GM23338 (cell line): ENCODE results near the gene SRSF7. TPM values are rescaled to one million over a fixed set of nuclear protein-coding genes. Genes with fewer than 3 reads are reported as not detected.
"Not testable (repeated sequence)": the region's sequence is repeated elsewhere in the genome, so short reads cannot be mapped to it uniquely, and the experiment has no call there.

Experiments
- ATAC-seq: fragments of 200-7000 bp; cut with Tn5 transposase; 3 replicates; pipeline ENCODE4 v1.9.1; 2020
- DNase-seq: peaks from one replicate; pipeline ENCODE4 v3.0.0-alpha.2; 2015; ENCODE audit warnings: low spot score
- H2AFZ ChIP-seq: fragments of 200-600 bp; sonication (generic); 2 replicates; pipeline ENCODE4 v1.8.0; 2016; ENCODE audit warnings: antibody characterized with exemption, mild to moderate bottlenecking, moderate library complexity
- H3F3A ChIP-seq: fragments of 200-600 bp; sonication (generic); replicated peaks from 2 replicates; pipeline ENCODE4 v1.8.0; 2017; ENCODE audit warnings: antibody characterized with exemption, mixed run types, low read depth
- H3K27ac ChIP-seq: fragments of 200-600 bp; sonication (generic); 2 replicates; pipeline ENCODE4 v1.6.1; 2016; ENCODE audit warnings: low read depth
- H3K27me3 ChIP-seq: fragments of 200-600 bp; sonication (generic); 2 replicates; pipeline ENCODE4 v1.8.0; 2016; ENCODE audit warnings: mild to moderate bottlenecking, mixed run types, moderate library complexity; ENCODE audit not compliant: insufficient read depth
- H3K36me3 ChIP-seq: fragments of 200-600 bp; sonication (generic); 2 replicates; pipeline ENCODE4 v1.8.0; 2016; ENCODE audit warnings: mild to moderate bottlenecking; ENCODE audit not compliant: insufficient read depth
- H3K4me1 ChIP-seq: fragments of 200-600 bp; sonication (generic); 2 replicates; pipeline ENCODE4 v1.8.0; 2016; ENCODE audit warnings: mild to moderate bottlenecking, moderate library complexity; ENCODE audit not compliant: insufficient read depth
- H3K4me2 ChIP-seq: fragments of 200-600 bp; sonication (generic); 2 replicates; pipeline ENCODE4 v1.7.1; 2017; ENCODE audit warnings: mixed run types
- H3K4me3 ChIP-seq: fragments of 200-600 bp; sonication (generic); 2 replicates; pipeline ENCODE4 v1.6.1; 2016; ENCODE audit warnings: mixed run types
- H3K79me2 ChIP-seq: fragments of 200-600 bp; sonication (generic); replicated peaks from 2 replicates; pipeline ENCODE4 v1.8.0; 2017; ENCODE audit warnings: mild to moderate bottlenecking; ENCODE audit not compliant: insufficient read depth
- H3K9me2 ChIP-seq: fragments of 200-600 bp; sonication (generic); 2 replicates; pipeline ENCODE4 v1.8.0; 2017; ENCODE audit not compliant: insufficient read depth
- H4K20me1 ChIP-seq: fragments of 200-600 bp; sonication (generic); replicated peaks from 2 replicates; pipeline ENCODE4 v1.8.0; 2017; ENCODE audit warnings: mild to moderate bottlenecking; ENCODE audit not compliant: insufficient read depth
- H3K27ac Mint-ChIP-seq: 2 replicates; pipeline ENCODE4 v1.8.0; 2020; ENCODE audit warnings: inconsistent platforms, mild to moderate bottlenecking, moderate library complexity, mixed read lengths
- H3K27me3 Mint-ChIP-seq: 3 replicates; pipeline ENCODE4 v1.8.0; 2022; ENCODE audit warnings: low read depth, mild to moderate bottlenecking, moderate library complexity, mixed read lengths, inconsistent platforms; ENCODE audit not compliant: insufficient read depth, poor library complexity
- H3K36me3 Mint-ChIP-seq: 3 replicates; pipeline ENCODE4 v1.8.0; 2021; ENCODE audit warnings: low read depth, mild to moderate bottlenecking, inconsistent platforms, moderate library complexity, mixed read lengths
- H3K4me1 Mint-ChIP-seq: 3 replicates; pipeline ENCODE4 v1.8.0; 2020; ENCODE audit warnings: mild to moderate bottlenecking, inconsistent platforms, mixed read lengths
- H3K4me3 Mint-ChIP-seq: 3 replicates; pipeline ENCODE4 v1.8.0; 2021; ENCODE audit warnings: moderate library complexity, mild to moderate bottlenecking, inconsistent platforms, mixed read lengths
- H3K9me3 Mint-ChIP-seq: 3 replicates; pipeline ENCODE4 v1.8.0; 2020; ENCODE audit warnings: moderate library complexity, mild to moderate bottlenecking, inconsistent platforms, mixed read lengths
- CREB1 ChIP-seq: fragments of 250-450 bp; sonication (Bioruptor Pico); IDR thresholded peaks from 2 replicates; pipeline ENCODE4 v1.5.0; 2020; ENCODE audit warnings: low read depth, mild to moderate bottlenecking, moderate library complexity
- CTCF ChIP-seq, 2 experiments: fragments of 200-600 bp in 1 of 2; sonication (generic) in 1 of 2; conservative IDR thresholded peaks; 2 replicates each; pipeline versions ENCODE4 v1.5.1 to v1.6.1; 2016 to 2017; ENCODE audit warnings: antibody characterized with exemption in 2 of 2, low read depth in 2 of 2, mild to moderate bottlenecking in 2 of 2, moderate library complexity in 1 of 2
- REST ChIP-seq: IDR thresholded peaks from one replicate; pipeline ENCODE4 v1.6.1; 2018; ENCODE audit warnings: antibody characterized with exemption; ENCODE audit not compliant: unreplicated experiment
- ZNF114 ChIP-seq: fragments of 250-450 bp; sonication (Bioruptor Pico); IDR thresholded peaks from 2 replicates; pipeline ENCODE4 v1.5.0; 2020; ENCODE audit warnings: mild to moderate bottlenecking, moderate library complexity
- ZNF462 ChIP-seq: fragments of 250-450 bp; sonication (Bioruptor Pico); IDR thresholded peaks from 2 replicates; pipeline ENCODE4 v1.5.0; 2020; ENCODE audit warnings: mild to moderate bottlenecking, moderate library complexity
- polyA plus RNA-seq: library from polyadenylated mRNA; unstranded; fragments of >200 nt; fragmentation: Nextera tagmentation; extraction: Ambion mirVana; gene quantifications from 2 replicates; pipeline ENCODE4 v1.2.1, GENCODE V29; 2016
- total RNA-seq: library from RNA; depleted of rRNA; stranded (reverse); fragments of >200 nt; shearing (Covaris generic); gene quantifications from 2 replicates; pipeline ENCODE4 v1.2.3, GENCODE V29; 2014

SRSF7 gene
- total and polyA plus RNA-seq, 2 experiments from 2014 or later = 251 to 572 TPM

GRCh38 chr2:38706846-38707345 is 44.3 kb downstream of the SRSF7 start (continued):
- TF ChIP-seq CTCF (conservative IDR thresholded peaks at IDR 0.05; ENCODE audit: low read depth in 2 of 2) = no peak
- TF ChIP-seq ZNF114 (CRISPR knock-in tag) = no peak
- no peak for TF ChIP-seq REST

GRCh38 chr2:38704664-38705063 is 46.5 kb downstream of the SRSF7 start:
- Histone ChIP-seq H3K27ac (no peak overlapping the region), H3K9me2 (no peaks in the 10 kb centered on the region), H3K79me2 (no peaks in the 10 kb centered on the region), H3K4me2 (no peak overlapping the region), H3F3A (no peaks in the 10 kb centered on the region), H2AFZ (no peak overlapping the region), H3K4me3 (no peak overlapping the region), H3K4me1 (peaks cover 3% of the 10 kb centered on the region; the same call in 1 of the 2 replicates), H3K36me3 (no peaks in the 10 kb centered on the region), H3K27me3 (no peaks in the 10 kb centered on the region), H4K20me1 (no peaks in the 10 kb centered on the region)
- DNase-seq = no peak
- no peak for ATAC-seq
- Mint-ChIP-seq H3K9me3 (no peaks in the 10 kb centered on the region), H3K27me3 (peaks cover 4% of the 10 kb centered on the region), H3K4me3 (no peak overlapping the region), H3K27ac (no peak overlapping the region), H3K4me1 (peaks cover 11% of the 10 kb centered on the region), H3K36me3 (0 out of 3 replicates have a peak, but pooled peaks cover 2% of the 10 kb centered on the region)
- no peak for TF ChIP-seq ZNF462 (CRISPR knock-in tag)
- no peak for TF ChIP-seq CREB1 (CRISPR knock-in tag)

- H3K79me2 ChIP-seq, H3K27ac ChIP-seq, H3K36me3 Mint-ChIP-seq, H3K4me3 ChIP-seq, H3K4me3 Mint-ChIP-seq, H3K9me3 Mint-ChIP-seq, H3K27me3 ChIP-seq, H4K20me1 ChIP-seq, H3K4me1 ChIP-seq, H3K36me3 ChIP-seq, H3K4me2 ChIP-seq, H3K9me2 ChIP-seq, H2AFZ ChIP-seq, H3K4me1 Mint-ChIP-seq, H3K27me3 Mint-ChIP-seq, DNase-seq, H3F3A ChIP-seq, H3K27ac Mint-ChIP-seq, ATAC-seq: not testable (repeated sequence)
These were observed 47.8 kb downstream of the SRSF7 start for GRCh38 chr2:38703336-38703735.
